ENCODE data around the gene TUBG1. TPM values are rescaled to one million over a fixed set of nuclear protein-coding genes. Genes with fewer than 3 reads are reported as not detected.
A peak's percentile ranks its signal among the peaks of the same experiment; 100 is the strongest.
"Not testable (repeated sequence)": the region's sequence is repeated elsewhere in the genome, so short reads cannot be mapped to it uniquely, and the experiment has no call there.

Gene TUBG1
- total RNA-seq, 1 experiment from 2014 or later, result 27.4 TPM

DNA sequence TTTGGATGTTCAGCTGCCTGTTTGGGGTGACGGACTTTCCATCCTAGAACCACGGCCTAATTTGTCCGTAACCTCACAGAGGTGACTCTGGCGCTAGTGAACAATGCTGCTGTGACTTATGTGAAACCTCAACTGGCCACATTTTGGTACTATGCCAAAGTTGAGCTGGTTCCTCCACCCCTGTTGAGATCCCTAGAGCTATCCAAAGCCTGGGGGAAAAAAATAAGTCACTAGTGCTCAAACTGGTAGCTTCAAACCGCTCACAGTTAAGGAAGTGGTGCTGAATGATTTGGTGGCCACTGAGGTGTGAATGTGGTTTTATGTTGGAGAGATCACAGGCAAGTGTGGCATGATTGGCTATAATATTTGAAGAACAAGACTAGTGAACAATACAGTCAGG is 38.3 kb downstream of the TUBG1 start:
- Histone ChIP-seq H3K27ac (ENCODE audit: low read length) (no peak overlapping the region), H2AFZ (ENCODE audit: low read length) (no peak overlapping the region), H3K79me2 (ENCODE audit: low read length) (no peaks in the 10 kb centered on the region), H3K4me3 (ENCODE audit: low read length) (no peak overlapping the region), H3K9me2 (replicated peaks; ENCODE audit: insufficient read depth, low read length) (no peaks in the 10 kb centered on the region), H3K36me3 (ENCODE audit: insufficient read depth, low read length) (no peaks in the 10 kb centered on the region), H3K27me3 (ENCODE audit: low read length) (no peaks in the 10 kb centered on the region), H3K4me1 (ENCODE audit: low read length) (no peaks in the 10 kb centered on the region), H3K9me3 (ENCODE audit: low read length) (no peaks in the 10 kb centered on the region), H4K20me1 (ENCODE audit: insufficient read depth, low read depth, low read length) (no peaks in the 10 kb centered on the region), H3K9ac (ENCODE audit: low read length) (no peak overlapping the region), H3K4me2 (ENCODE audit: low read depth, low read length, poor library complexity, severe bottlenecking) (no peak overlapping the region)
- DNase-seq, result no peak

GRCh38 chr17:42651392-42651791 is 41.9 kb downstream of the TUBG1 start:
- DNase-seq, result no peak
- Histone ChIP-seq H3K9ac (ENCODE audit: low read length) (no peak overlapping the region), H2AFZ (ENCODE audit: low read length) (no peak overlapping the region), H3K9me3 (ENCODE audit: low read length) (no peaks in the 10 kb centered on the region), H3K27ac (ENCODE audit: low read length) (no peak overlapping the region), H3K4me3 (ENCODE audit: low read length) (no peak overlapping the region), H3K79me2 (ENCODE audit: low read length) (no peaks in the 10 kb centered on the region), H4K20me1 (ENCODE audit: insufficient read depth, low read depth, low read length) (no peaks in the 10 kb centered on the region), H3K27me3 (ENCODE audit: low read length) (no peaks in the 10 kb centered on the region), H3K36me3 (ENCODE audit: insufficient read depth, low read length) (no peaks in the 10 kb centered on the region), H3K4me1 (ENCODE audit: low read length) (no peaks in the 10 kb centered on the region), H3K4me2 (ENCODE audit: low read depth, low read length, poor library complexity, severe bottlenecking) (no peak overlapping the region), H3K9me2 (replicated peaks; ENCODE audit: insufficient read depth, low read length) (no peaks in the 10 kb centered on the region)

- no peaks in the 10 kb centered on the region for H4K20me1 ChIP-seq (ENCODE audit: insufficient read depth, low read depth, low read length)
- no peaks in the 10 kb centered on the region for H3K9me3 ChIP-seq (ENCODE audit: low read length)
- DNase-seq, result no peak
- no peaks in the 10 kb centered on the region for H3K9me2 ChIP-seq (replicated peaks; ENCODE audit: insufficient read depth, low read length)
- H2AFZ ChIP-seq (ENCODE audit: low read length), result no peak overlapping the region
- peaks cover under 1% of the 10 kb centered on the region; the same call in 1 of the 2 replicates for H3K4me1 ChIP-seq (ENCODE audit: low read length)
- no peak overlapping the region for H3K9ac ChIP-seq (ENCODE audit: low read length)
- H3K36me3 ChIP-seq (ENCODE audit: insufficient read depth, low read length), result no peaks in the 10 kb centered on the region
- H3K27me3 ChIP-seq (ENCODE audit: low read length), result no peaks in the 10 kb centered on the region
- H3K79me2 ChIP-seq (ENCODE audit: low read length), result no peaks in the 10 kb centered on the region
- no peak overlapping the region for H3K27ac ChIP-seq (ENCODE audit: low read length)
- H3K4me3 ChIP-seq (ENCODE audit: low read length), result no peak overlapping the region
- no peak overlapping the region for H3K4me2 ChIP-seq (ENCODE audit: low read depth, low read length, poor library complexity, severe bottlenecking)
These were observed 44.0 kb downstream of the TUBG1 start for GRCh38 chr17:42653179-42654124.

- peaks cover 17% of the 10 kb centered on the region for H3K4me1 ChIP-seq (ENCODE audit: low read length)
- H3K9ac ChIP-seq (ENCODE audit: low read length), result no peak overlapping the region
- H3K36me3 ChIP-seq (ENCODE audit: insufficient read depth, low read length), result no peaks in the 10 kb centered on the region
- no peaks in the 10 kb centered on the region for H3K79me2 ChIP-seq (ENCODE audit: low read length)
- no peak overlapping the region for H3K4me2 ChIP-seq (ENCODE audit: low read depth, low read length, poor library complexity, severe bottlenecking)
- H4K20me1 ChIP-seq (ENCODE audit: insufficient read depth, low read depth, low read length), result no peaks in the 10 kb centered on the region
- no peak overlapping the region for H3K4me3 ChIP-seq (ENCODE audit: low read length)
- no peak overlapping the region for H2AFZ ChIP-seq (ENCODE audit: low read length)
- no peaks in the 10 kb centered on the region for H3K9me2 ChIP-seq (replicated peaks; ENCODE audit: insufficient read depth, low read length)
- DNase-seq, result no peak
- no peak overlapping the region for H3K27ac ChIP-seq (ENCODE audit: low read length)
- H3K9me3 ChIP-seq (ENCODE audit: low read length), result no peaks in the 10 kb centered on the region
- no peaks in the 10 kb centered on the region for H3K27me3 ChIP-seq (ENCODE audit: low read length)
These were observed 46.0 kb downstream of the TUBG1 start for GRCh38 chr17:42655528-42655927.

DNA sequence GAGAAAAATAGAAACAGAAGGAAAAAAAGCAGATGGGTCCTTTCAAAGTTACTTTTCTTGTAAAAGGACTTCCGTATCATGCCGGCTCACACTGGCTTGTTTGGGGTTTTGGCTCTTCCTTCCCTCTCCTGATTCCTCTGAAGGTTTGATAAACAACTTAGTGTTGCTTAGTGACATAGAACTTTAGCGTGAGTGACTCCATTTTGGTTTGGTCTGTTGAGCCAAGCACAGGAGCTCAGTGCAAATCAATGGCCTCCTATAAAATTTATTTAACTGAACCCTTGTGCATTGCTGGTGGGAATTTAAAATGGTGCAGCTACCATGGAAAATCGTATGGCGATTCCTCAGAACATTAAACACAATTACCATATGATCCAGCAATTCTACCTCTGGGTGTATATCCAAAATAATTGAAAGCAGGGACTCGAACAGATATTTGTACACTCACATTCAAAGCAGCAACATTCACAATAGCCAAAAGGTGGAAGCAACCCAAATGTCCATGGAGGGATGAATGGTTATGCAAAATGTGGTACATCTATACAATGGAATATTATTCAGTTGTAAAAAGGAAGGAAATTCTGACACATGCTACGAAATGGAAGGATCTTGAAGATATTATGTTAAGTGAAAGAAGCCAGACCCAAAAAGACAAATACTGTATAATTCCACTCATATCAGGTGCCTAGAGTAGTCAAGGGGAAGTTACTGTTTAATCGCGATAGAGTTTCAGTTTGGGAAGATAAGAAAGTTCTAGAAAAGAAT is 48.5 kb downstream of the TUBG1 start:
- Histone ChIP-seq H3K79me2 (ENCODE audit: low read length) (no peaks in the 10 kb centered on the region), H3K4me2 (ENCODE audit: low read depth, low read length, poor library complexity, severe bottlenecking) (peak overlapping the region; percentile 98), H3K27me3 (ENCODE audit: low read length) (no peaks in the 10 kb centered on the region), H3K27ac (ENCODE audit: low read length) (no peak overlapping the region), H3K36me3 (ENCODE audit: insufficient read depth, low read length) (no peaks in the 10 kb centered on the region), H3K9me3 (ENCODE audit: low read length) (no peaks in the 10 kb centered on the region), H2AFZ (ENCODE audit: low read length) (no peak overlapping the region), H3K9ac (ENCODE audit: low read length) (no peak overlapping the region), H3K9me2 (replicated peaks; ENCODE audit: insufficient read depth, low read length) (no peaks in the 10 kb centered on the region), H3K4me3 (ENCODE audit: low read length) (0 out of 2 replicates have a peak overlapping the region, but pooled peaks have one; percentile 95), H4K20me1 (ENCODE audit: insufficient read depth, low read depth, low read length) (no peaks in the 10 kb centered on the region), H3K4me1 (ENCODE audit: low read length) (peaks cover 21% of the 10 kb centered on the region)
- no peak for DNase-seq

GRCh38 chr17:42659079-42659931 is 49.8 kb downstream of the TUBG1 start, which contains the start of gene TUBG2:
Gene TUBG2, plus strand, starts transcription at chr17:42659284. Its CDS starts 220 bp downstream, at chr17:42659504.
- Histone ChIP-seq H2AFZ (ENCODE audit: low read length) (peak within 1 kb of the TSS; percentile 93), H3K79me2 (ENCODE audit: low read length) (no peaks in the 10 kb centered on the region), H3K9ac (ENCODE audit: low read length) (peak within 1 kb of the TSS; percentile 87), H3K36me3 (ENCODE audit: insufficient read depth, low read length) (no peaks in the 10 kb centered on the region), H3K9me2 (replicated peaks; ENCODE audit: insufficient read depth, low read length) (no peaks in the 10 kb centered on the region), H3K27ac (ENCODE audit: low read length) (peak within 1 kb of the TSS; percentile 30; the same call in 1 of the 2 replicates), H3K4me3 (ENCODE audit: low read length) (peak within 1 kb of the TSS; percentile 95), H3K4me2 (ENCODE audit: low read depth, low read length, poor library complexity, severe bottlenecking) (peak within 1 kb of the TSS; percentile 98), H4K20me1 (ENCODE audit: insufficient read depth, low read depth, low read length) (no peaks in the 10 kb centered on the region), H3K4me1 (ENCODE audit: low read length) (peaks cover 21% of the 10 kb centered on the region), H3K27me3 (ENCODE audit: low read length) (no peaks in the 10 kb centered on the region), H3K9me3 (ENCODE audit: low read length) (no peaks in the 10 kb centered on the region)
- peak; percentile 97 for DNase-seq

DNA sequence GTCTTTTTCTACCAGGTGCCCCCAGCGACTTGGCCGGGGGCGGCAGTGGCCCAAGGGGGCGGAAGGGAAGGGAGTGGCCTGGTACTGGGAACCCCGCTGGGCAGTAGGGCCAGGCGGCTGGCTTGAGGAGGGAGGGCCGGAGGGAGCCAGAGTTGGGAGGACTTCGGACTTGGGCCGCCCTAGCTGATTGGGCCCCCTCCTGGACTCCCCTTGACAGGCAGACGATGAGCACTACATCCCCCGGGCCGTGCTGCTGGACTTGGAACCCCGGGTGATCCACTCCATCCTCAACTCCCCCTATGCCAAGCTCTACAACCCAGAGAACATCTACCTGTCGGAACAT is 50.4 kb downstream of the TUBG1 start:
- not testable (repeated sequence) for H3K27ac ChIP-seq (ENCODE audit: low read length); H3K9me3 ChIP-seq (ENCODE audit: low read length); H3K9me2 ChIP-seq (replicated peaks; ENCODE audit: insufficient read depth, low read length); DNase-seq; H4K20me1 ChIP-seq (ENCODE audit: insufficient read depth, low read depth, low read length); H2AFZ ChIP-seq (ENCODE audit: low read length); H3K79me2 ChIP-seq (ENCODE audit: low read length); H3K36me3 ChIP-seq (ENCODE audit: insufficient read depth, low read length); H3K27me3 ChIP-seq (ENCODE audit: low read length)
- H3K4me2 ChIP-seq (ENCODE audit: low read depth, low read length, poor library complexity, severe bottlenecking), result peak overlapping the region; percentile 98
- peak overlapping the region; percentile 87; the same call in 1 of the 2 replicates for H3K9ac ChIP-seq (ENCODE audit: low read length)
- peak overlapping the region; percentile 95 for H3K4me3 ChIP-seq (ENCODE audit: low read length)
- H3K4me1 ChIP-seq (ENCODE audit: low read length), result peaks cover 21% of the 10 kb centered on the region
